Measurements from ENCODE around the gene POPDC3.

The POPDC3 gene

GRCh38 chr6:105215506-105215905, 35.7 kb upstream of the POPDC3 start:
- intact Hi-C loops (cut with DNase I; ENCODE audit: low total_unique reads) = no loop called here
- H3K36me3 ChIP-seq = no peaks in the 10 kb centered on the region
- no peaks in the 10 kb centered on the region for H3K4me1 ChIP-seq
- no peak overlapping the region for H3K27ac ChIP-seq
- H3K27me3 ChIP-seq = no peaks in the 10 kb centered on the region
- DNase-seq = no peak
- TF ChIP-seq CTCF (IDR thresholded peaks at IDR 0.05) = no peak
- no peaks in the 10 kb centered on the region for H3K9me3 ChIP-seq
- H3K4me3 ChIP-seq = no peak overlapping the region

- TF ChIP-seq CTCF (IDR thresholded peaks at IDR 0.05) = no peak
- Histone ChIP-seq H3K36me3 (no peaks in the 10 kb centered on the region), H3K27ac (no peak overlapping the region), H3K4me3 (no peak overlapping the region), H3K4me1 (no peaks in the 10 kb centered on the region), H3K9me3 (no peaks in the 10 kb centered on the region), H3K27me3 (no peaks in the 10 kb centered on the region)
- intact Hi-C loops (cut with DNase I; ENCODE audit: low total_unique reads) = no loop called here
- DNase-seq = no peak
Measured at GRCh38 chr6:105214668-105215067, 34.9 kb upstream of the POPDC3 start.

GRCh38 chr6:105213272-105213671, 33.5 kb upstream of the POPDC3 start:
- H3K4me1 ChIP-seq = no peaks in the 10 kb centered on the region
- intact Hi-C loops (cut with DNase I; ENCODE audit: low total_unique reads) = no loop called here

GRCh38 chr6:105212587-105212986, 32.8 kb upstream of the POPDC3 start:
- no peaks in the 10 kb centered on the region for H3K9me3 ChIP-seq
- no peak for DNase-seq
- H3K4me3 ChIP-seq = no peak overlapping the region
- intact Hi-C loops (cut with DNase I; ENCODE audit: low total_unique reads) = no loop called here
- H3K27me3 ChIP-seq = no peaks in the 10 kb centered on the region
- H3K36me3 ChIP-seq = no peaks in the 10 kb centered on the region
- no peak for TF ChIP-seq CTCF (IDR thresholded peaks at IDR 0.05)
- H3K4me1 ChIP-seq = no peaks in the 10 kb centered on the region
- no peak overlapping the region for H3K27ac ChIP-seq

More at GRCh38 chr6:105213272-105213671, 33.5 kb upstream of the POPDC3 start:
- Histone ChIP-seq H3K27ac (no peak overlapping the region), H3K4me3 (no peak overlapping the region), H3K27me3 (no peaks in the 10 kb centered on the region), H3K9me3 (no peaks in the 10 kb centered on the region), H3K36me3 (no peaks in the 10 kb centered on the region)
- DNase-seq = no peak
- TF ChIP-seq CTCF (IDR thresholded peaks at IDR 0.05) = no peak

- H3K9me3 ChIP-seq = no peaks in the 10 kb centered on the region
- no peak overlapping the region for H3K4me3 ChIP-seq
- DNase-seq = no peak
- H3K27me3 ChIP-seq = no peaks in the 10 kb centered on the region
- H3K27ac ChIP-seq = no peak overlapping the region
- TF ChIP-seq CTCF (IDR thresholded peaks at IDR 0.05) = no peak
- intact Hi-C loops (cut with DNase I; ENCODE audit: low total_unique reads) = no loop called here
- H3K4me1 ChIP-seq = no peaks in the 10 kb centered on the region
- H3K36me3 ChIP-seq = no peaks in the 10 kb centered on the region
Measured at GRCh38 chr6:105211831-105212230, 32.0 kb upstream of the POPDC3 start.

GRCh38 chr6:105210932-105211531, 31.2 kb upstream of the POPDC3 start:
- intact Hi-C loops (cut with DNase I; ENCODE audit: low total_unique reads) = no loop called here
- Histone ChIP-seq H3K27ac (no peak overlapping the region), H3K27me3 (no peaks in the 10 kb centered on the region), H3K36me3 (no peaks in the 10 kb centered on the region), H3K4me3 (no peak overlapping the region), H3K4me1 (no peaks in the 10 kb centered on the region), H3K9me3 (no peaks in the 10 kb centered on the region)
- no peak for DNase-seq
- TF ChIP-seq CTCF (IDR thresholded peaks at IDR 0.05) = no peak

Measured in tibial artery (tissue), 4 donors.